HepG2 (cell line): ENCODE results near the gene ZBTB17. TPM values are rescaled to one million over a fixed set of nuclear protein-coding genes. Genes with fewer than 3 reads are reported as not detected.
A peak's percentile ranks its signal among the peaks of the same experiment; 100 is the strongest.

ENCODE experiments used
- HDAC1 ChIP-seq: sonication (generic); formaldehyde crosslinking; IDR thresholded peaks from 2 replicates; pipeline ENCODE4 v1.5.1; 2020; ENCODE audit warnings: mild to moderate bottlenecking, missing genetic modification reagents
- HMG20B ChIP-seq: conservative IDR thresholded peaks from 2 replicates; pipeline ENCODE4 v1.6.1; 2016; ENCODE audit warnings: missing genetic modification reagents, missing compliant biosample characterization
- JUN ChIP-seq: sonication (generic); formaldehyde crosslinking; IDR thresholded peaks from 2 replicates; pipeline ENCODE4 v1.4.0; 2020; ENCODE audit warnings: mild to moderate bottlenecking, missing genetic modification reagents
- MIXL1 ChIP-seq: IDR thresholded peaks from 2 replicates; pipeline ENCODE4 v1.6.1; 2016
- MXI1 ChIP-seq: IDR thresholded peaks from 3 replicates; pipeline ENCODE4 v1.6.1; 2012; ENCODE audit warnings: low read depth, low read length, inconsistent platforms, borderline replicate concordance
- MYNN ChIP-seq: sonication (generic); formaldehyde crosslinking; IDR thresholded peaks from 2 replicates; pipeline ENCODE4 v1.4.0; 2020; ENCODE audit warnings: mild to moderate bottlenecking, low read depth, missing genetic modification reagents
- PITX1 ChIP-seq: sonication (generic); formaldehyde crosslinking; IDR thresholded peaks from 2 replicates; pipeline ENCODE4 v1.5.1; 2020; ENCODE audit warnings: mild to moderate bottlenecking, missing genetic modification reagents
- RAD21 ChIP-seq: fragments of 450-650 bp; formaldehyde crosslinking; IDR thresholded peaks from 2 replicates; pipeline ENCODE4 v1.5.0; 2020; ENCODE audit warnings: mild to moderate bottlenecking
- RARG ChIP-seq: sonication (generic); formaldehyde crosslinking; IDR thresholded peaks from 2 replicates; pipeline ENCODE4 v1.4.0; 2020; ENCODE audit warnings: low read depth, mild to moderate bottlenecking, missing genetic modification reagents
- RBFOX2 ChIP-seq: fragments of 200-400 bp; formaldehyde crosslinking; IDR thresholded peaks from 2 replicates; pipeline ENCODE4 v1.6.1; 2017; ENCODE audit warnings: low read depth, mild to moderate bottlenecking, low read length
- STAG1 ChIP-seq: sonication (generic); formaldehyde crosslinking; IDR thresholded peaks from 2 replicates; pipeline ENCODE4 v1.4.0; 2020; ENCODE audit warnings: missing genetic modification reagents
- TSC22D2 ChIP-seq: sonication (generic); formaldehyde crosslinking; IDR thresholded peaks from 2 replicates; pipeline ENCODE4 v1.5.1; 2020; ENCODE audit warnings: missing genetic modification reagents, mild to moderate bottlenecking, borderline replicate concordance
- ZNF207 ChIP-seq: fragments of 450-650 bp; IDR thresholded peaks from 2 replicates; pipeline ENCODE4 v1.6.1; 2016; ENCODE audit warnings: antibody characterized with exemption, borderline replicate concordance
- ZNF274 ChIP-seq: sonication (generic); formaldehyde crosslinking; IDR thresholded peaks from 2 replicates; pipeline ENCODE4 v1.5.1; 2020; ENCODE audit warnings: mild to moderate bottlenecking, missing genetic modification reagents
- ZNF451 ChIP-seq: sonication (generic); formaldehyde crosslinking; IDR thresholded peaks from 2 replicates; pipeline ENCODE4 v1.5.0; 2020; ENCODE audit warnings: mild to moderate bottlenecking, missing genetic modification reagents
- ZNF468 ChIP-seq: sonication (generic); formaldehyde crosslinking; IDR thresholded peaks from 2 replicates; pipeline ENCODE4 v1.8.0; 2022; ENCODE audit warnings: mild to moderate bottlenecking, moderate library complexity, missing genetic modification reagents
- ZNF484 ChIP-seq: sonication (generic); formaldehyde crosslinking; IDR thresholded peaks from 2 replicates; pipeline ENCODE4 v1.5.1; 2020; ENCODE audit warnings: mild to moderate bottlenecking, low read depth, missing genetic modification reagents, borderline replicate concordance
- ZNF737 ChIP-seq: sonication (generic); formaldehyde crosslinking; IDR thresholded peaks from 2 replicates; pipeline ENCODE4 v1.5.0; 2020; ENCODE audit warnings: missing genetic modification reagents, mild to moderate bottlenecking, borderline replicate concordance
- polyA plus RNA-seq, 8 experiments: library from polyadenylated mRNA; depleted of rRNA in 3 of 8; stranded (reverse) in 7 of 8; unstranded in 1 of 8; fragments of >200 nt; fragmentation: Illumina TruSeq in 4 of 8; extraction: Trizol in 4 of 8; gene quantifications; 2 replicates each; pipeline versions ENCODE4 v1.2.1 to v1.2.3, GENCODE V29; 2011 to 2016; ENCODE audit warnings: low read depth in 4 of 8, missing spikeins in 1 of 8, mixed read lengths in 1 of 8; ENCODE audit not compliant: insufficient read depth in 1 of 8
- total RNA-seq, 5 experiments: library from RNA; depleted of rRNA; stranded (reverse); fragments of >200 nt; fragmentation: Illumina TruSeq; extraction: Trizol; gene quantifications; 2 replicates each; pipeline ENCODE4 v1.2.3, GENCODE V29; 2016; ENCODE audit warnings: low read depth in 1 of 5
- TF ChIP-seq, protein P1 (sequence below): sonication (generic); formaldehyde crosslinking; IDR thresholded peaks from 2 replicates; pipeline ENCODE4 v1.8.0; 2022; ENCODE audit warnings: missing genetic modification reagents, mild to moderate bottlenecking, inconsistent platforms, borderline replicate concordance
- TF ChIP-seq, protein P2 (sequence below): IDR thresholded peaks from 2 replicates; pipeline ENCODE4 v1.6.1; 2016
- TF ChIP-seq, protein P3 (sequence below): IDR thresholded peaks from 2 replicates; pipeline ENCODE4 v1.6.1; 2016; ENCODE audit warnings: low read depth, borderline replicate concordance
- TF ChIP-seq, protein P4 (sequence below): sonication (generic); formaldehyde crosslinking; IDR thresholded peaks from 2 replicates; pipeline ENCODE4 v1.4.0; 2020; ENCODE audit warnings: missing genetic modification reagents, borderline replicate concordance
- TF ChIP-seq, protein P5 (sequence below): sonication (generic); formaldehyde crosslinking; IDR thresholded peaks from 2 replicates; pipeline ENCODE4 v1.5.0; 2020; ENCODE audit warnings: mild to moderate bottlenecking, missing genetic modification reagents, moderate library complexity

The ZBTB17 gene
- total and polyA plus RNA-seq, 2 of the 13 experiments (the other 11 are each of a cell fraction or from before 2014, with no cell fraction given) = 16.7 to 17.0 TPM

DNA sequence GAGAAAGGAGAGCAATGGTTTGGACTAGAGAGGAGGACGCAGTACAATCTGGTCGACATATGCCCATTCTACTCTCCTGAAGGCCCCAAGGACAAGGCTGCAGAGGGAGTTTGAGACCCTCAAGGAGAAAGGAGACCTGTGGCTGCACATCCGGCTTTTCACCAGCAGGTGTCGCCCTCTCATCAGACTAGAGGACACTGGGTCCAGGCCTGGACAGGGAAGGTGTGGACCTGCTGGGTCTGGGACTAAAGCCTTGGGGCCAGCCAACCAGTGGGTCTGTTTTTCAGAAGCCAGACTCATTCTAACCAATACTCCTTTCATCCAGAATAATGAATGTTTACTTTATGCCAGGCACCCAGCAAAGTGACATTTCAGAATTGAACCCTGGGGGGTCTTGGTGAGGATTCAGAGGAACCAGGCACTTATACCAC lies 33.1 kb upstream of the ZBTB17 start (continued):
- TF ChIP-seq, protein P1, sequence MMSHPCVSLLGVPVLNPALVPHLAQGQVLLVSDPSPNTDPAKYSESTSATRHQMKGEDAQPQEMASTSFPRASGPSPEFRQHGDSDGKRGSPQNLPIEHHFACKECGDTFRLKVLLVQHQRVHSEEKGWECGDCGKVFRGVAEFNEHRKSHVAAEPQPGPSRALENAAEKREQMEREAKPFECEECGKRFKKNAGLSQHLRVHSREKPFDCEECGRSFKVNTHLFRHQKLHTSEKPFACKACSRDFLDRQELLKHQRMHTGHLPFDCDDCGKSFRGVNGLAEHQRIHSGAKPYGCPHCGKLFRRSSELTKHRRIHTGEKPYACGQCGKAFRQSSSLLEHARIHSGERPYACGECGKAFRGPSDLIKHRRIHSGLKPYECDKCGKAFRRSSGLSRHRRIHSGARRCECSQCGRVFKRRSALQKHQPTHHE (CRISPR knock-in tag) = no peak
- TF ChIP-seq ZNF737 (no peak), MIXL1 (CRISPR knock-in tag) (0 out of 2 replicates have a peak, but pooled peaks have one; percentile 25), PITX1 (no peak), MXI1 (no peak), ZNF484 (CRISPR knock-in tag) (no peak), MYNN (no peak), ZNF468 (CRISPR knock-in tag) (no peak), JUN (CRISPR knock-in tag) (no peak), TSC22D2 (peak; percentile 42; the same call in 1 of the 2 replicates), ZNF451 (CRISPR knock-in tag) (0 out of 2 replicates have a peak, but pooled peaks have one; percentile 46), ZNF274 (no peak), HMG20B (CRISPR knock-in tag) (no peak), RARG (CRISPR knock-in tag) (no peak), RAD21 (CRISPR knock-in tag) (peak; percentile 88), HDAC1 (CRISPR knock-in tag) (no peak), ZNF207 (no peak), RBFOX2 (no peak), STAG1 (CRISPR knock-in tag) (peak; percentile 91)
- TF ChIP-seq, protein P2, sequence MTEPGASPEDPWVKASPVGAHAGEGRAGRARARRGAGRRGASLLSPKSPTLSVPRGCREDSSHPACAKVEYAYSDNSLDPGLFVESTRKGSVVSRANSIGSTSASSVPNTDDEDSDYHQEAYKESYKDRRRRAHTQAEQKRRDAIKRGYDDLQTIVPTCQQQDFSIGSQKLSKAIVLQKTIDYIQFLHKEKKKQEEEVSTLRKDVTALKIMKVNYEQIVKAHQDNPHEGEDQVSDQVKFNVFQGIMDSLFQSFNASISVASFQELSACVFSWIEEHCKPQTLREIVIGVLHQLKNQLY = no peak
- TF ChIP-seq, protein P3, sequence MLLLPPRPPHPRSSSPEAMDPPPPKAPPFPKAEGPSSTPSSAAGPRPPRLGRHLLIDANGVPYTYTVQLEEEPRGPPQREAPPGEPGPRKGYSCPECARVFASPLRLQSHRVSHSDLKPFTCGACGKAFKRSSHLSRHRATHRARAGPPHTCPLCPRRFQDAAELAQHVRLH (CRISPR knock-in tag) = 0 out of 2 replicates have a peak, but pooled peaks have one; percentile 47
- TF ChIP-seq, protein P4, sequence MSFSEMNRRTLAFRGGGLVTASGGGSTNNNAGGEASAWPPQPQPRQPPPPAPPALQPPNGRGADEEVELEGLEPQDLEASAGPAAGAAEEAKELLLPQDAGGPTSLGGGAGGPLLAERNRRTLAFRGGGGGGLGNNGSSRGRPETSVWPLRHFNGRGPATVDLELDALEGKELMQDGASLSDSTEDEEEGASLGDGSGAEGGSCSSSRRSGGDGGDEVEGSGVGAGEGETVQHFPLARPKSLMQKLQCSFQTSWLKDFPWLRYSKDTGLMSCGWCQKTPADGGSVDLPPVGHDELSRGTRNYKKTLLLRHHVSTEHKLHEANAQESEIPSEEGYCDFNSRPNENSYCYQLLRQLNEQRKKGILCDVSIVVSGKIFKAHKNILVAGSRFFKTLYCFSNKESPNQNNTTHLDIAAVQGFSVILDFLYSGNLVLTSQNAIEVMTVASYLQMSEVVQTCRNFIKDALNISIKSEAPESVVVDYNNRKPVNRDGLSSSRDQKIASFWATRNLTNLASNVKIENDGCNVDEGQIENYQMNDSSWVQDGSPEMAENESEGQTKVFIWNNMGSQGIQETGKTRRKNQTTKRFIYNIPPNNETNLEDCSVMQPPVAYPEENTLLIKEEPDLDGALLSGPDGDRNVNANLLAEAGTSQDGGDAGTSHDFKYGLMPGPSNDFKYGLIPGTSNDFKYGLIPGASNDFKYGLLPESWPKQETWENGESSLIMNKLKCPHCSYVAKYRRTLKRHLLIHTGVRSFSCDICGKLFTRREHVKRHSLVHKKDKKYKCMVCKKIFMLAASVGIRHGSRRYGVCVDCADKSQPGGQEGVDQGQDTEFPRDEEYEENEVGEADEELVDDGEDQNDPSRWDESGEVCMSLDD (CRISPR knock-in tag) = no peak
- TF ChIP-seq, protein P5, sequence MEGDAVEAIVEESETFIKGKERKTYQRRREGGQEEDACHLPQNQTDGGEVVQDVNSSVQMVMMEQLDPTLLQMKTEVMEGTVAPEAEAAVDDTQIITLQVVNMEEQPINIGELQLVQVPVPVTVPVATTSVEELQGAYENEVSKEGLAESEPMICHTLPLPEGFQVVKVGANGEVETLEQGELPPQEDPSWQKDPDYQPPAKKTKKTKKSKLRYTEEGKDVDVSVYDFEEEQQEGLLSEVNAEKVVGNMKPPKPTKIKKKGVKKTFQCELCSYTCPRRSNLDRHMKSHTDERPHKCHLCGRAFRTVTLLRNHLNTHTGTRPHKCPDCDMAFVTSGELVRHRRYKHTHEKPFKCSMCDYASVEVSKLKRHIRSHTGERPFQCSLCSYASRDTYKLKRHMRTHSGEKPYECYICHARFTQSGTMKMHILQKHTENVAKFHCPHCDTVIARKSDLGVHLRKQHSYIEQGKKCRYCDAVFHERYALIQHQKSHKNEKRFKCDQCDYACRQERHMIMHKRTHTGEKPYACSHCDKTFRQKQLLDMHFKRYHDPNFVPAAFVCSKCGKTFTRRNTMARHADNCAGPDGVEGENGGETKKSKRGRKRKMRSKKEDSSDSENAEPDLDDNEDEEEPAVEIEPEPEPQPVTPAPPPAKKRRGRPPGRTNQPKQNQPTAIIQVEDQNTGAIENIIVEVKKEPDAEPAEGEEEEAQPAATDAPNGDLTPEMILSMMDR = peak; percentile 97
